Osteoblast (primary cell): ENCODE results near the gene RNASEH2A. TPM values are rescaled to one million over a fixed set of nuclear protein-coding genes. Genes with fewer than 3 reads are reported as not detected.

Experiments used
- small RNA-seq: library from RNA; depleted of rRNA; stranded (forward); fragments of <200 nt; gene quantifications from one replicate; pipeline ENCODE3, GENCODE V24; 2012
- total RNA-seq: library from RNA; depleted of rRNA; stranded (reverse); fragments of >200 nt; gene quantifications from 2 replicates; pipeline ENCODE4 v1.2.3, GENCODE V29; 2012

RNASEH2A gene
- total RNA-seq, 1 donor = 7.6 TPM

Small RNA genes lying within 50 kb of the gene (small RNA-seq; reads per million reads assigned to genes)
- not detected for gene MIR5684
- not detected for gene MIR6794

Other genes with a start within 250 kb of the RNASEH2A start
- 8.7 and 10.6 TPM in 2 replicates for gene ZNF490, start 195.8 kb upstream of the RNASEH2A start, total RNA-seq
- 16.5 and 16.6 TPM in 2 replicates for gene ZNF791, start 195.7 kb upstream of the RNASEH2A start, total RNA-seq
- 35.8 and 43.0 TPM in 2 replicates for gene MAN2B1, start 139.8 kb upstream of the RNASEH2A start, total RNA-seq
- 5.0 and 8.0 TPM in 2 replicates for gene WDR83, start 139.8 kb upstream of the RNASEH2A start, total RNA-seq
- 50.4 and 52.5 TPM in 2 replicates for gene DHPS, start 124.7 kb upstream of the RNASEH2A start, total RNA-seq
- not detected in 2 replicates for gene GNG14, start 118.6 kb upstream of the RNASEH2A start, total RNA-seq
- gene FBXW9, start 110.0 kb upstream of the RNASEH2A start, total RNA-seq = 17.1 and 18.5 TPM in 2 replicates
- 36.6 and 39.8 TPM in 2 replicates for gene TNPO2, start 82.7 kb upstream of the RNASEH2A start, total RNA-seq
- 123 and 136 TPM in 2 replicates for gene TRIR, start 71.9 kb upstream of the RNASEH2A start, total RNA-seq
- gene GET3, start 69.1 kb upstream of the RNASEH2A start, total RNA-seq = 99.5 and 104 TPM in 2 replicates
- gene BEST2, start 54.8 kb upstream of the RNASEH2A start, total RNA-seq = not detected in 2 replicates
- 16.8 and 21.7 TPM in 2 replicates for gene HOOK2, start 31.0 kb upstream of the RNASEH2A start, total RNA-seq
- 85.5 and 93.0 TPM in 2 replicates for gene JUNB, start 15.1 kb upstream of the RNASEH2A start, total RNA-seq
- gene PRDX2, start 4.8 kb upstream of the RNASEH2A start, total RNA-seq = 155 and 156 TPM in 2 replicates
- gene THSD8, start 4.5 kb upstream of the RNASEH2A start, total RNA-seq = 0.29 TPM in 1 of 2 replicates, not detected in the other
- gene RTBDN, start 28.0 kb downstream of the RNASEH2A start, total RNA-seq = not detected in 2 replicates
- 0.29 and 0.72 TPM in 2 replicates for gene MAST1, start 31.9 kb downstream of the RNASEH2A start, total RNA-seq
- gene DNASE2, start 74.9 kb downstream of the RNASEH2A start, total RNA-seq = 48.1 and 61.0 TPM in 2 replicates
- not detected in 2 replicates for gene KLF1, start 80.6 kb downstream of the RNASEH2A start, total RNA-seq
- gene GCDH, start 84.6 kb downstream of the RNASEH2A start, total RNA-seq = 23.0 and 31.1 TPM in 2 replicates
- 0.29 TPM in 1 of 2 replicates, not detected in the other for gene SYCE2, start 112.7 kb downstream of the RNASEH2A start, total RNA-seq
- gene FARSA, start 127.1 kb downstream of the RNASEH2A start, total RNA-seq = 41.0 and 47.8 TPM in 2 replicates
- gene CALR, start 132.0 kb downstream of the RNASEH2A start, total RNA-seq = 1,685 and 1,980 TPM in 2 replicates
- 80.2 and 84.0 TPM in 2 replicates for gene RAD23A, start 139.3 kb downstream of the RNASEH2A start, total RNA-seq
- gene GADD45GIP1, start 150.6 kb downstream of the RNASEH2A start, total RNA-seq = 15.2 and 16.8 TPM in 2 replicates
- gene DAND5, start 163.0 kb downstream of the RNASEH2A start, total RNA-seq = not detected in 2 replicates
- 114 and 122 TPM in 2 replicates for gene NFIX, start 188.9 kb downstream of the RNASEH2A start, total RNA-seq